GM23248 (cell line): Measurements from ENCODE around the gene RAB3IL1.

Source experiments
- EZH2 ChIP-seq: fragments of 200-600 bp; sonication (generic); IDR thresholded peaks from 2 replicates; pipeline ENCODE4 v1.6.1; 2018; ENCODE audit warnings: antibody characterized with exemption, mild to moderate bottlenecking; ENCODE audit not compliant: insufficient read depth, poor library complexity, severe bottlenecking
- EZH2phosphoT487 ChIP-seq: fragments of 200-600 bp; sonication (generic); IDR thresholded peaks from 2 replicates; pipeline ENCODE4 v1.6.1; 2018; ENCODE audit warnings: antibody characterized with exemption, moderate library complexity, mild to moderate bottlenecking, low read depth; ENCODE audit not compliant: insufficient read depth

- TF ChIP-seq EZH2 (no peak), EZH2phosphoT487 (no peak)
Measured at GRCh38 chr11:61885166-61885778, 32.1 kb downstream of the RAB3IL1 start.
